ENCODE measurements around the gene IGF1R.

Gene IGF1R

GRCh38 chr15:98671060-98672008 lies 23.0 kb downstream of the IGF1R start:
- DNase-seq, result no peak

GRCh38 chr15:98673133-98673532 lies 24.8 kb downstream of the IGF1R start:
- no peak for DNase-seq

- DNase-seq, result no peak
These were observed 26.0 kb downstream of the IGF1R start for GRCh38 chr15:98674336-98674735.

DNA sequence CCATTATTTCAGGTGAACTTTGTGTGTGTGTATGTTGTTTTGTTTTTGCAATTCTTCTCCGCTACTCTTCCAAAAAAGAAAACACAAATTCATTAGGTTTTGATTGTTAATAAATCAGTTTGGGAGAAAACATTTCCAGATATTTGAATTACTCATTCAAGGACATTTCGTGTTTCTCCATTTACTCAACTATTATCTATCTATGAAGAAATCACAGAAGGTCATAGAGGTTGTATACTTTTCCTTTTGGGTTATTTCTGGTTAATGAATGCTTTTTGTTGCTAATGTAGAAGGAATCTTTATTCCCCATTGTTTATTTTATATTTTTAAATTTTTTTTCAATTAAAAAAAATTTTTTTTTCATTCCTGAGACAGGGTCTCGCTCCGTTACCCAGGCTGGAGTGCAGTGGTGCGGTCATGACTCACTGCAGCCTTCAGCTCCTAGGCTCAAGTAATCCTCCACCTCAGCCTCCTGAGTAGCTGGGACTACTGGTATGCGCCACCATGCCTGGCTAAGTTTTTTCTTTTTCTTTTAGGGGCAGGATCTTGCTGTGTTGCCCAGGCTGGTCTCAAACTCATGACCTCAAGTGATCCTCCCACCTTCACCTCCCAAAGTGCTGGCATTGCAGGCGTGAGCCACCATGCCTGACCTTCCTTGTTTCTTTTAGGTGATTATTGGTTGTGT lies 28.4 kb downstream of the IGF1R start:
- no peak for DNase-seq

- no peak for DNase-seq
These were observed 29.2 kb downstream of the IGF1R start for GRCh38 chr15:98677345-98678059.

DNA sequence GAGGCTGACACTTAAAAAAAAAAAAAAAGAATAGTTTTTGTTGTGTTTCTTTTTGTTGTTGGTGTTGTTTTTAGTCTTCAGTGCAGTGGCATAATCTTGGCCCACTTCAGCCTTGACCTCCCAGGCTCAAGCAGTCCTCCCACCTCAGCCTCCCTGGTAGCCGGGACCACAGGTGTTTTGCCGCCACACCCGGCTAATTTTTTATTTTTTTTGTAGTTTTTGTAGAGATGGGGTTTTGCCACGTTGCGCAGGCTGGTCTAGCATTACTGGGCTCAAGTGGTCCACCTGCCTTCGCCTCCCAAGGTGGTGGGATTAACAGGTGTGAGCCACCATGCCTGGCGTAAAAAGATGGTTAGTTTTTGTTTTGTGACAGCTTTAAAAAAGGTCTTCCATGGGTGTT lies 30.1 kb downstream of the IGF1R start:
- no peak for DNase-seq

DNA sequence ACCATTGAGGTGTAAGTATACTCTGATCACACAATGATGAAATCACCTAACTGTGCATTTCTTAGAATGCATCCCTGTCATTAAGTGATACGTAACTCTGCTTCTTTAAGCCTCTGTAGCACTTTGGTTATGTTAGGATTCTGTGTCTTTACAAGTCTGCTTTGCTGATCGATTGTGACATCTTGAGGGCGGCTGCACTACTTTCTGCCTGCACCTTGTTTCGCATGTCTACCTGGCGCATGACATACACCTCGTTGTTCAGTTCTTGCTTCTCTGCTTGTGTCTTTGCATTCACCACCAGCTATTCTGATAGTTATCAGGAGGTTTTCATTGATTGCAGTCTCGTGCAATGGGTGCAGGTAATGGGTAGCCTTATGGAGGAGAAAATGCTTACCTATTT lies 32.7 kb downstream of the IGF1R start:
- DNase-seq, result peak in 12 of 56 donors; percentile 7 to 49 (median 24)

DNA sequence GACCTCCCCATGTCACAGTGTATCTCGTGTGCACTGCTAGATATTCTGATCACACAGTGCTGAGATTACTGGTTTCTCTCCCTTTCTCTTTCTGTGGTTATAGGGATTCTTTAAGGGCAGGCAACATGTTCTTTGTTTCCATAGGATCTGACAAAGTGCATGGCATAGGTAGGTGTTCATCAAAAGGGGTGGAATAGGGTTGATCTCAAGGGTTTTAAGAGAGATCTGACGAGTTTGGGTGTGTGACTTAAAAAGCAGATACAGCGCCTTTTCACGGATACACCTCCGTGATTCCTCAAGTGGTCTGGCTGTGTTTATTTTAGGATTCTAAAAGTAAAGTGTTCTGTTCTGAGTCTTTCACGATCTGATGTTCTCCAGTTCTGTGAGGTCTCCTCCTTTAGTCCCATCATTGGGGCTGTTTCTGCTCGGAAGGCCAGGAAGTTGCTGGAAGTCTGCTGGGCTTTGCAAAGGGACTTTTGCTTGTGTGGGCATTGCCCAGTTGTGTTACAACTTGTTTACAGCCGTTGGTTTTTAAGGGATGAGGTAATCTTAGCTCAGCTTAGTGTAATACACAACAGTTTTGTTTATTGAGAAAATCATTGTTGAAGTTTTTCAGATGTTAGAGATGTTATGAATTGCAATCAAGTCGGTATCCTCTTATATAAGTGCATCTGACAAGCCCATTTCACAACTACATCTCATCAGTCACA lies 34.8 kb downstream of the IGF1R start:
- DNase-seq, result no peak

GRCh38 chr15:98683831-98684230 lies 35.5 kb downstream of the IGF1R start:
- no peak for DNase-seq

DNA sequence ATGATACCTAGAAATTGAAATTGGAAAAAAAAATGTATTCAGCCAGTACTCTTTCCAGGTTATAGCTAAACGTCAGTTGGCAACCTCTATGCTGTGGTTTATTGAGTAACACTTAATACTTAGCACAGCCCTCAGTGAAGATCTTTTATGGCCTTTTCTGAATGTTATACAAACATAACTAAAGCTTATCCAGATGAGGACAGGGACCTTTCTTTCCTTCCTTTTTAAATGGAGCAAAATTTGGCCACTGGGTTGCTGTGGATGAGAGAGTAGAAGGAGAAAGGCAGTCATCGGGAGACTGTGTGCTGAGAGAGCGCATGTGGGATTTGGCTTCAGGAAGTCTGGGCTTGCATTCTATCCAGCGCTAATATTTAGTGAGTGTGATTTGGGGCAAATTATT lies 36.1 kb downstream of the IGF1R start:
- DNase-seq, result no peak

DNA sequence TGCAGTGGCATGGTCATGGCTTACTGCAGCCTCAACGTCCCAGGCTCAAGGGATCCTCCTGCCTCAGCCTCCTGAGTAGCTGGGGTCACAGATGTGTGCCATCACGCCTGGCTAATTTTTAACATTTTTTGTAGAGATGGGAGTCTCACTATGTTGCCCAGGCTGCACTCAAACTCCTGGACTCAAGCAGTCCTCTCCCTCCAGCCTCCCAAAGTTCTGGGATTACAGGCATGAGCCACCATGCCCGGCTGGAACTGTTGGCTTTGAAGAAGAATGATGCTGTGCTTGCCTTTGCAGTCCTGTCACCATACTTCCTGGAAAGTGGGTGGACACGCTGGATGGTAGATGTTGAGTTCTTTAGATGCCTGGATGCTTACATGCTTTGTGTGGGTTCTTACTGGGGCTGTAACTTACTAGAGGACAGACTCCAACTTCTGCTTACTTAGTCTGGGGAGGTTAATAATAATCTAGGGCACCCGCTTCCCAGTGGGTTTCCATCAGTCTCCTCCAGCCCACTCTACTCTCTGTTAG lies 36.7 kb downstream of the IGF1R start:
- DNase-seq, result no peak

DNA sequence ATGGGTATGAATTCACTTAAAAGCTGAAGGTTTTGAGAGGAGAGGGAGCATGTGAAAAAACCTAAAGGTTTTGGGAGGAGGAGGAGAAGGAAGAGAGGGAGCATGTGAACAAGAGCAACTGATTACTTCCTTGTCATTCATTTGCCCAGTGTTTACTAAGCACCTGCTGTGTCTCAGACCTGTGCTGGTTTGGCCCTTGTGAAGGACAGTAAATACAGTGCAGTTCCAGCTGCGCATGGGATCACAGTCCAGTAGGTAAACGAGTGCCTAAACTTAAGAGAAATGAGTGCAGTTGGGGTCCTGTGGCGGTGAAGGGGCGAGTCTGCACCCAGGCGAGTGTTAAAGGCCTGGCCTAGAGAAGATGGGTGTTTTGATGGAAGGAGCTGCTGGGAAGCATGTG lies 38.6 kb downstream of the IGF1R start:
- no peak for DNase-seq

DNA sequence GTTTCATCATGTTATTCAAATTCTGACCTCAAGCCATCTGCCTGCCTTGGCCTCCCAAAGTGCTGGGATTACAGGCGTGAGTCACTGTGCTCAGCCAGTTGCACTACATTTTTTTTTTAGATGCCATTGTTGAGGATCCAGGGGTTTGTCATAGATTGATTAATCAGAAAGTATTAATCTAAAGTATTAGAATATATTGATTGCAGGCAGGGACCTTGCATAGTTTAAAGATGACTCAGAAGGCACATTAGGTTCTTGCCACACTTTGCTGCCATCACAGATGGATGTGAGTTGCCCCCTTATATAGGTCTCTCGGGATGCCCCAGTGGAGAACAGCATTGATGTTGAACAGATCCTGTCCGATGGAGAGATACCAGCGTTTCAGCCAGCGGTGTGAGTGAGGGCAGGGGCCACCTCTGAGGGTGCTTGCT lies 41.1 kb downstream of the IGF1R start:
- no peak for DNase-seq

DNA sequence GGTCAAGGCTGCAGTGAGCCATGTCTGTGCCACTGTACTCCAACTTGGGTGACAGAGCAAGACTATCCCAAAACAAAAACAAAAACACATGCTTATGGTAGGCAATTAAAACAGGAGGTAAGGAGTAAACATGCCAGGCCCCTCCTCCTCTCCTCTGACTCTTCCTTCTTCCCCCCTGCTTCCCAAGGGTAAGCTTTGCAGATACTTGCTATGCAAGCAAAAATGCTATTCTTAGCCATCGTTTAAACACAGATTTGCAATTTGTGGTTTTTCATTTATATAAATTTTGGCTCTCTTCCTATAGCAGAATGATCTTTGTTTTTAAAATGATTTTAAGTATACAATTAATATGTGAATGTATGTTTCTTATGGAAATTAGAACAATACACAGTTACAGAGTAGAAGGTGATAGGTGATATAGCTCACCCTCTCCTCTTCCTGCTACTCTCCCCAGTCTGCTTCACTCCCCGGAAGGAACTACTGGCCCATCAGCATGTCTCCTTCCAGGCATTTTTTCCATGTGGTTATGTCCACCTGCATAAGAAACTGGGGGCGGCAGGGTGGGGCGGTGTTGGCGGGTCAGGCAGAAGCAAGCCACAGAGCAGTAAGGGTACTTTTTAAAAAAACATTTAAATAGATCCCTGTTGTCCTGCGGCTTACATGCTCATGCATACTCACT lies 42.1 kb downstream of the IGF1R start:
- DNase-seq, result no peak

DNA sequence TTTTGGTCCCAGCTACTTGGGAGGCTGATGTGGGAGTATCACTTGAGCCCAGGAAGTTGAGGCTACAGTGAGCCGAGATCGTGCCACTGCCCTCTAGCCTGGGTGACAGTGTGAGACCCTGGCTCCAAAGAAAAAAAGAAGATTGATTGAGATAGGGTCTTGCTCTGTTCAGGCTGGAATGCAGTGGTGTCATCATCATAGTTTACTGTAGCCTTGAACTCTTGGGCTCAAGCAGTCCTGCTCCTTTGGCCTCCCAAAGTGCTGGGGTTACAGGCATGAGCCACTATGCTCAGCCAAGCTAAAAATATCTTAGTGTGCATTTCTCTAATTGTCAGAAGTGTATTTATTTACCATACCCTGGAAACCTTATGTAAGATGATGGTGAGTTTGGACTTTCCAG lies 43.9 kb downstream of the IGF1R start:
- no peak for DNase-seq

GRCh38 chr15:98694161-98694560 lies 45.8 kb downstream of the IGF1R start:
- no peak for DNase-seq

GRCh38 chr15:98698792-98699191 lies 50.5 kb downstream of the IGF1R start:
- DNase-seq, result no peak

GRCh38 chr15:98699591-98700424 lies 51.5 kb downstream of the IGF1R start:
- DNase-seq, result no peak

- DNase-seq, result no peak
These were observed 52.2 kb downstream of the IGF1R start for GRCh38 chr15:98700519-98700918.

All from nucleus accumbens (tissue), 56 donors.